GM08714 (cell line): ENCODE results near the gene SLC9A2.

Experiments used
- H3K4me3 ChIP-seq: fragments of 200-500 bp; sonication (Bioruptor generic); 2 replicates; pipeline ENCODE4 v1.5.1; 2014; ENCODE audit warnings: mild to moderate bottlenecking, low read length, inconsistent platforms
- ZNF274 ChIP-seq: IDR thresholded peaks from 2 replicates; pipeline ENCODE4 v1.6.1; 2012; ENCODE audit warnings: mild to moderate bottlenecking, low read depth, low read length

SLC9A2 gene

DNA sequence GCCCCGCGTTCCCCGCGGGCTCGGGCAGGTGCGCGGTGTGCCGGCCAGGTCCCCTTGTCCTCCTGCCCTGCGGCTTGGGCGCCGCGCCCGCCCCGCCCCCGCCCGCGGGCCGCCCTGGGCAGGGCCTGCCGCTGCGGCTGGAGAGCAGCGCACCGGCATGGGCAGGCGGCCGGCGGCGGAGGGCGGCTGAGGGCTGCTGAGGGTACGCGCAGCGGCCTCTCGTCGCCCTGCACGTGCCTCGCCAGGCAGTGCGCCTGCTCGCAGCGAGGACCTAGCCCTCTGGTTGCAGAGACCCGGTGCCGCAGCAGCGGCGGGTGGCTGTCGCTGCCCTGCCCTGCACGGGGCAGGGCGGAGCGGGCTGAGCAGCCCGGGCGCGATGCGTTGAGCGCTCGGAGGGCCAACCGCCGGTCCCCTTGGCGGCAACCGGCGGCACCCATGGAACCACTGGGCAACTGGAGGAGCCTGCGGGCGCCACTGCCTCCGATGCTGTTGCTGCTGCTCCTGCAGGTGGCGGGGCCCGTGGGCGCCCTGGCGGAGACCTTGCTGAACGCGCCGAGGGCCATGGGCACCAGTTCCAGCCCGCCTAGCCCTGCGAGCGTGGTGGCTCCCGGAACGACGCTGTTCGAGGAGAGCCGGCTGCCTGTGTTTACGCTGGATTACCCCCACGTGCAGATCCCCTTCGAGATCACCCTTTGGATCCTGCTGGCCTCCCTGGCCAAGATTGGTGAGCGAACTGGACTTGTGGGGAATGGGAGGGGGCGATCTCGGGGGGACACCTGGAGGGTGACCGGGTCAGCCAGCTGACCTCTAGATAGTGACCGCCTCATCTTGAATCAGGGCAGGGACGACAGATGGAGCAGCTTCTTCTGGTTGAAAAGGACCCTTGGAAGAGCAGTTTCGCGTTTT is at the start of gene SLC9A2:
Gene SLC9A2 (plus strand): TSS at position 140 of the 906 bp plus-strand sequence. CDS start 296 bp downstream, at position 436.
- H3K4me3 ChIP-seq: peak within 1 kb of the TSS; percentile 7; the same call in 1 of the 2 replicates
- TF ChIP-seq ZNF274: no peak

GRCh38 chr2:102575888-102576287 is 43.5 kb upstream of the SLC9A2 start:
- no peak overlapping the region for H3K4me3 ChIP-seq
- no peak for TF ChIP-seq ZNF274

- no peak overlapping the region for H3K4me3 ChIP-seq
- TF ChIP-seq ZNF274: no peak
These were observed 41.0 kb upstream of the SLC9A2 start for GRCh38 chr2:102578376-102578775.

- no peak for TF ChIP-seq ZNF274
- no peak overlapping the region for H3K4me3 ChIP-seq
These were observed 37.4 kb upstream of the SLC9A2 start for GRCh38 chr2:102581911-102582310.

DNA sequence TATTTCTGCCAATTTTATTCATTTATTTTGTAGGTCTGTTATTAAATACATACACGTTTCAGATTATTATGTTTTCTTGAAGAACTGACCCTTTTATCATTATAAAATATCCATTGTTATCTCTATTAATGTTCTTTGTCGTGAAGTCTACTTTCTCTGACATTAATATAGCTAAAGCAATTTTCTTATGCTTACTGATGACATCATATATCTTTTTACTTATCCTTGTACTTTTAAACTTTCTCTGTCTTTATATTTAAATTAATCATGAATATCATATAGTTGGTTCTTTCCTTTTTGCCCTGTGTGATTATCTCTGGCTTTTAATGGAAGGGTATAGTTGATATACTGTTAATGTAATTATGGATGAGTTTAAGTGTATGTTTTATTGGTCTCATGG is 36.5 kb upstream of the SLC9A2 start:
- no peak for TF ChIP-seq ZNF274

GRCh38 chr2:102585847-102586404 is 33.4 kb upstream of the SLC9A2 start:
- no peak overlapping the region for H3K4me3 ChIP-seq
- TF ChIP-seq ZNF274: no peak

More for the DNA sequence above, 36.5 kb upstream of the SLC9A2 start:
- H3K4me3 ChIP-seq: no peak overlapping the region

- no peak overlapping the region for H3K4me3 ChIP-seq
- TF ChIP-seq ZNF274: no peak
These were observed 31.0 kb upstream of the SLC9A2 start for GRCh38 chr2:102588213-102588939.

GRCh38 chr2:102589444-102589843 is 29.9 kb upstream of the SLC9A2 start:
- no peak overlapping the region for H3K4me3 ChIP-seq
- TF ChIP-seq ZNF274: no peak

- TF ChIP-seq ZNF274: no peak
- no peak overlapping the region for H3K4me3 ChIP-seq
These were observed 27.8 kb upstream of the SLC9A2 start for GRCh38 chr2:102591491-102592045.

GRCh38 chr2:102592601-102593000 is 26.8 kb upstream of the SLC9A2 start:
- no peak for TF ChIP-seq ZNF274
- H3K4me3 ChIP-seq: no peak overlapping the region

- TF ChIP-seq ZNF274: no peak
These were observed 25.8 kb upstream of the SLC9A2 start for GRCh38 chr2:102593516-102593915.

GRCh38 chr2:102594445-102595016 is 24.8 kb upstream of the SLC9A2 start:
- no peak for TF ChIP-seq ZNF274
- no peak overlapping the region for H3K4me3 ChIP-seq

More at GRCh38 chr2:102593516-102593915, 25.8 kb upstream of the SLC9A2 start:
- H3K4me3 ChIP-seq: no peak overlapping the region

- TF ChIP-seq ZNF274: no peak
- no peak overlapping the region for H3K4me3 ChIP-seq
These were observed 21.6 kb upstream of the SLC9A2 start for GRCh38 chr2:102597788-102598187.

DNA sequence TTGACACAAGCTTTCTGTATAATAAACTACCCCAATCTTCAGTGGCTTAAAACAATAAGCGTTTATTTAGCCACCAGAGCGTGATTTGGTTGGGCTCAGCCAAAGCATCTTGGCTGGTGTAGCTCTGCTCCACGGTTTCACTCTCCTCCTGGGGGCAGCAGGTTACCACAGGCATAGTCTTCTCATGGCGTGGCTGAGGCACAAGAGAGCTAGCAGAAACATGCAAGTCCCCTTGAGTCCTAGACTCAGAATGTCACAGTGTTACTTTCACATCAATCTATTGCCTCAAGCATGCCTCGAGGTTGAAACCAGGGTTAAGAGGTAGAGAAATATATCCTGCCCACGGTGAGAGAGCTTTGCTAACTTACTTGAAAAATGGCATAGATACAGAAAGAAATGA is 19.9 kb upstream of the SLC9A2 start:
- H3K4me3 ChIP-seq: no peak overlapping the region
- TF ChIP-seq ZNF274: no peak
